ENCODE data around the gene KIF16B. TPM values are rescaled to one million over a fixed set of nuclear protein-coding genes. Genes with fewer than 3 reads are reported as not detected.

KIF16B gene
- total and polyA plus RNA-seq, 2 experiments from 2014 or later, result 6.5 to 11.1 TPM

GRCh38 chr20:16620961-16621360, 47.7 kb upstream of the KIF16B start (continued):
- TF ChIP-seq EZH2 (IDR thresholded peaks at IDR 0.05; ENCODE audit: low read depth, unreplicated experiment), result no peak

DNA sequence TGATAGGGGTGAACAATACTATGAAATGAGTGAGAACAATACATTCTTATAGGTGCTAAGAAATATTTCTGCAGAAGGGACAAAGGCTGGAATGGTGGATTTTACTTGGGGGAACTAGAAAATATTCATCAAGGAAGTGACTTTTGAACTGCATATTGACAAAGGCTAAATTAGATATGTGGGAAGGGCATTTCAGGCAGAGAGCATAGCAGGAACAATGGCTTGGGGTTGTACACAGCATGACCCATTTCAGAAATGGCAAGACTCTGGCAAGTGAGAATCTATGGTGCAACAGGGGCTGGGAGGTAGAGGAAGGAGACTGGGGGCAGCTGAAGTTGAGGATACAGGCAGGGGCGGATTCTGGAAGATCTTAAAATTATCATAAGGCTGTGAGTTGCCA, 46.7 kb upstream of the KIF16B start:
- Mint-ChIP-seq H3K4me1 (no peaks in the 10 kb centered on the region; the same call in 2 of the 3 replicates), H3K27ac (no peak overlapping the region), H3K9me3 (peaks cover 20% of the 10 kb centered on the region), H3K4me3 (no peak overlapping the region), H3K36me3 (ENCODE audit: low read depth) (peaks cover 12% of the 10 kb centered on the region), H3K27me3 (ENCODE audit: insufficient read depth, low read depth, poor library complexity) (peaks cover 4% of the 10 kb centered on the region)
- no peak overlapping the region for H3K4me3 ChIP-seq
- no peaks in the 10 kb centered on the region for H3F3A ChIP-seq (replicated peaks; ENCODE audit: low read depth)
- DNase-seq (ENCODE audit: low spot score) (no peak), ATAC-seq (no peak)
- no peaks in the 10 kb centered on the region; the same call in 1 of the 2 replicates for H3K9me2 ChIP-seq (ENCODE audit: insufficient read depth)
- no peaks in the 10 kb centered on the region for H4K20me1 ChIP-seq (replicated peaks; ENCODE audit: insufficient read depth)
- no peaks in the 10 kb centered on the region for H3K27me3 ChIP-seq (ENCODE audit: insufficient read depth)
- no peak overlapping the region for H3K4me2 ChIP-seq
- H3K27ac ChIP-seq (ENCODE audit: low read depth), result no peak overlapping the region
- no peaks in the 10 kb centered on the region for H3K79me2 ChIP-seq (replicated peaks; ENCODE audit: insufficient read depth)
- H3K4me1 ChIP-seq (ENCODE audit: insufficient read depth), result no peaks in the 10 kb centered on the region
- no peaks in the 10 kb centered on the region for H3K36me3 ChIP-seq (ENCODE audit: insufficient read depth)
- TF ChIP-seq ZNF462 (CRISPR knock-in tag; IDR thresholded peaks at IDR 0.05) (no peak), POLR2AphosphoS5 (IDR thresholded peaks at IDR 0.05; ENCODE audit: low read depth) (no peak), ZNF331 (CRISPR knock-in tag; IDR thresholded peaks at IDR 0.05; ENCODE audit: low read depth) (no peak), EZH2phosphoT487 (IDR thresholded peaks at IDR 0.05; ENCODE audit: unreplicated experiment) (no peak), NANOG (IDR thresholded peaks at IDR 0.05; ENCODE audit: borderline replicate concordance) (no peak), CTCF (conservative IDR thresholded peaks at IDR 0.05; ENCODE audit: low read depth in 2 of 2) (no peak), JUNB (IDR thresholded peaks at IDR 0.05; ENCODE audit: unreplicated experiment) (no peak), CREB1 (CRISPR knock-in tag; IDR thresholded peaks at IDR 0.05; ENCODE audit: low read depth) (no peak), ETS1 (IDR thresholded peaks at IDR 0.05) (no peak), STAT1 (IDR thresholded peaks at IDR 0.05; ENCODE audit: unreplicated experiment) (no peak), ZNF114 (CRISPR knock-in tag; IDR thresholded peaks at IDR 0.05) (no peak), EZH2 (IDR thresholded peaks at IDR 0.05; ENCODE audit: low read depth, unreplicated experiment) (no peak)
- TF ChIP-seq, protein P1, sequence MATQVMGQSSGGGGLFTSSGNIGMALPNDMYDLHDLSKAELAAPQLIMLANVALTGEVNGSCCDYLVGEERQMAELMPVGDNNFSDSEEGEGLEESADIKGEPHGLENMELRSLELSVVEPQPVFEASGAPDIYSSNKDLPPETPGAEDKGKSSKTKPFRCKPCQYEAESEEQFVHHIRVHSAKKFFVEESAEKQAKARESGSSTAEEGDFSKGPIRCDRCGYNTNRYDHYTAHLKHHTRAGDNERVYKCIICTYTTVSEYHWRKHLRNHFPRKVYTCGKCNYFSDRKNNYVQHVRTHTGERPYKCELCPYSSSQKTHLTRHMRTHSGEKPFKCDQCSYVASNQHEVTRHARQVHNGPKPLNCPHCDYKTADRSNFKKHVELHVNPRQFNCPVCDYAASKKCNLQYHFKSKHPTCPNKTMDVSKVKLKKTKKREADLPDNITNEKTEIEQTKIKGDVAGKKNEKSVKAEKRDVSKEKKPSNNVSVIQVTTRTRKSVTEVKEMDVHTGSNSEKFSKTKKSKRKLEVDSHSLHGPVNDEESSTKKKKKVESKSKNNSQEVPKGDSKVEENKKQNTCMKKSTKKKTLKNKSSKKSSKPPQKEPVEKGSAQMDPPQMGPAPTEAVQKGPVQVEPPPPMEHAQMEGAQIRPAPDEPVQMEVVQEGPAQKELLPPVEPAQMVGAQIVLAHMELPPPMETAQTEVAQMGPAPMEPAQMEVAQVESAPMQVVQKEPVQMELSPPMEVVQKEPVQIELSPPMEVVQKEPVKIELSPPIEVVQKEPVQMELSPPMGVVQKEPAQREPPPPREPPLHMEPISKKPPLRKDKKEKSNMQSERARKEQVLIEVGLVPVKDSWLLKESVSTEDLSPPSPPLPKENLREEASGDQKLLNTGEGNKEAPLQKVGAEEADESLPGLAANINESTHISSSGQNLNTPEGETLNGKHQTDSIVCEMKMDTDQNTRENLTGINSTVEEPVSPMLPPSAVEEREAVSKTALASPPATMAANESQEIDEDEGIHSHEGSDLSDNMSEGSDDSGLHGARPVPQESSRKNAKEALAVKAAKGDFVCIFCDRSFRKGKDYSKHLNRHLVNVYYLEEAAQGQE (IDR thresholded peaks at IDR 0.05; ENCODE audit: unreplicated experiment), result no peak
- no peak overlapping the region for H2AFZ ChIP-seq

All from GM23338 (cell line).